ENCODE data around the gene TRIM71. TPM values are rescaled to one million over a fixed set of nuclear protein-coding genes. Genes with fewer than 3 reads are reported as not detected.
A peak's percentile ranks its signal among the peaks of the same experiment; 100 is the strongest.
"Not testable (repeated sequence)": the region's sequence is repeated elsewhere in the genome, so short reads cannot be mapped to it uniquely, and the experiment has no call there.

Gene TRIM71
- total RNA-seq, 1 donor from 2014 or later, result 17.2 TPM

GRCh38 chr3:32940726-32941125 is 122.9 kb downstream of the TRIM71 start:
- H4K20me1 ChIP-seq (ENCODE audit: insufficient read depth, low read length), result no peaks in the 10 kb centered on the region
- H3K9me3 ChIP-seq (ENCODE audit: insufficient read depth, low read depth, low read length), result no peaks in the 10 kb centered on the region
- no peaks in the 10 kb centered on the region for H3K4me1 ChIP-seq (ENCODE audit: insufficient read depth, low read length)
- H3K4me2 ChIP-seq (ENCODE audit: low read length), result no peak overlapping the region
- peaks cover 2% of the 10 kb centered on the region for H3K9me3 Mint-ChIP-seq (ENCODE audit: unreplicated experiment)
- H3K27ac Mint-ChIP-seq (ENCODE audit: unreplicated experiment), result no peak overlapping the region
- TF ChIP-seq EZH2 (IDR thresholded peaks at IDR 0.05; ENCODE audit: insufficient read depth, low read length) (no peak), CTCF (IDR thresholded peaks at IDR 0.05; ENCODE audit: insufficient read depth, low read depth, low read length) (no peak)
- no peaks in the 10 kb centered on the region for H3K36me3 ChIP-seq (ENCODE audit: insufficient read depth, low read length)
- H3K4me3 ChIP-seq (ENCODE audit: insufficient read depth, low read depth, low read length), result no peak overlapping the region
- no peaks in the 10 kb centered on the region for H3K79me2 ChIP-seq (ENCODE audit: insufficient read depth, low read length)
- H3K27me3 ChIP-seq (ENCODE audit: insufficient read depth, low read length), result no peaks in the 10 kb centered on the region
- no peak overlapping the region for H3K4me3 Mint-ChIP-seq (ENCODE audit: unreplicated experiment)
- DNase-seq (ENCODE audit: low read depth), result no peak
- no peaks in the 10 kb centered on the region for H3K27me3 Mint-ChIP-seq (ENCODE audit: low read depth, unreplicated experiment)
- no peak for FAIRE-seq
- peaks cover 2% of the 10 kb centered on the region for H3K4me1 Mint-ChIP-seq (ENCODE audit: low read depth, unreplicated experiment)
- H3K27ac ChIP-seq (ENCODE audit: low read depth, low read length), result no peak overlapping the region
- H3K9ac ChIP-seq (ENCODE audit: low read length), result no peak overlapping the region
- H2AFZ ChIP-seq (ENCODE audit: low read depth, low read length), result no peak overlapping the region
- no peaks in the 10 kb centered on the region for H3K36me3 Mint-ChIP-seq (ENCODE audit: low read depth, unreplicated experiment)

- no peak overlapping the region for H3K4me3 Mint-ChIP-seq (ENCODE audit: unreplicated experiment)
- Histone ChIP-seq H4K20me1 (ENCODE audit: insufficient read depth, low read length) (no peaks in the 10 kb centered on the region), H3K4me2 (ENCODE audit: low read length) (no peak overlapping the region), H3K79me2 (ENCODE audit: insufficient read depth, low read length) (no peaks in the 10 kb centered on the region), H3K4me1 (ENCODE audit: insufficient read depth, low read length) (no peaks in the 10 kb centered on the region), H3K4me3 (ENCODE audit: insufficient read depth, low read depth, low read length) (no peak overlapping the region), H3K27me3 (ENCODE audit: insufficient read depth, low read length) (peaks cover 2% of the 10 kb centered on the region), H3K9me3 (ENCODE audit: insufficient read depth, low read depth, low read length) (no peaks in the 10 kb centered on the region), H3K27ac (ENCODE audit: low read depth, low read length) (no peak overlapping the region), H3K9ac (ENCODE audit: low read length) (no peak overlapping the region), H2AFZ (ENCODE audit: low read depth, low read length) (no peak overlapping the region), H3K36me3 (ENCODE audit: insufficient read depth, low read length) (no peaks in the 10 kb centered on the region)
- DNase-seq (ENCODE audit: low read depth) (peak; percentile 40), FAIRE-seq (no peak)
- no peaks in the 10 kb centered on the region for H3K9me3 Mint-ChIP-seq (ENCODE audit: unreplicated experiment)
- H3K27me3 Mint-ChIP-seq (ENCODE audit: low read depth, unreplicated experiment), result peaks cover 5% of the 10 kb centered on the region
- no peak overlapping the region for H3K27ac Mint-ChIP-seq (ENCODE audit: unreplicated experiment)
- TF ChIP-seq CTCF (IDR thresholded peaks at IDR 0.05; ENCODE audit: insufficient read depth, low read depth, low read length) (no peak), EZH2 (IDR thresholded peaks at IDR 0.05; ENCODE audit: insufficient read depth, low read length) (no peak)
- H3K36me3 Mint-ChIP-seq (ENCODE audit: low read depth, unreplicated experiment), result no peaks in the 10 kb centered on the region
- no peaks in the 10 kb centered on the region for H3K4me1 Mint-ChIP-seq (ENCODE audit: low read depth, unreplicated experiment)
Measured at GRCh38 chr3:32945136-32945535, 127.3 kb downstream of the TRIM71 start.

- not testable (repeated sequence) for H3K36me3 ChIP-seq (ENCODE audit: insufficient read depth, low read length); H2AFZ ChIP-seq (ENCODE audit: low read depth, low read length); H3K9me3 Mint-ChIP-seq (ENCODE audit: unreplicated experiment); H3K27me3 Mint-ChIP-seq (ENCODE audit: low read depth, unreplicated experiment); H3K4me1 ChIP-seq (ENCODE audit: insufficient read depth, low read length); H3K4me3 ChIP-seq (ENCODE audit: insufficient read depth, low read depth, low read length); H3K27ac ChIP-seq (ENCODE audit: low read depth, low read length); H3K4me2 ChIP-seq (ENCODE audit: low read length); H3K9ac ChIP-seq (ENCODE audit: low read length); H4K20me1 ChIP-seq (ENCODE audit: insufficient read depth, low read length); H3K27ac Mint-ChIP-seq (ENCODE audit: unreplicated experiment); H3K79me2 ChIP-seq (ENCODE audit: insufficient read depth, low read length); FAIRE-seq; H3K4me3 Mint-ChIP-seq (ENCODE audit: unreplicated experiment); H3K36me3 Mint-ChIP-seq (ENCODE audit: low read depth, unreplicated experiment); H3K27me3 ChIP-seq (ENCODE audit: insufficient read depth, low read length); DNase-seq (ENCODE audit: low read depth); H3K4me1 Mint-ChIP-seq (ENCODE audit: low read depth, unreplicated experiment); H3K9me3 ChIP-seq (ENCODE audit: insufficient read depth, low read depth, low read length)
Measured at GRCh38 chr3:32945598-32945997, 127.8 kb downstream of the TRIM71 start.

Measured in astrocyte (in vitro differentiated cells and primary cell).